Osteocyte (in vitro differentiated cells): ENCODE data around the gene HUS1. TPM values are rescaled to one million over a fixed set of nuclear protein-coding genes. Genes with fewer than 3 reads are reported as not detected.

ENCODE experiments used
- DNase-seq: peaks from one replicate; pipeline ENCODE4 v3.0.0; 2021; ENCODE audit warnings: mixed read lengths; ENCODE audit not compliant: unreplicated experiment; ENCODE audit errors: extremely low spot score
- H3K27ac Mint-ChIP-seq: one replicate; pipeline ENCODE4 v1.8.0; 2021; ENCODE audit warnings: mild to moderate bottlenecking, mixed read lengths; ENCODE audit not compliant: unreplicated experiment
- H3K27me3 Mint-ChIP-seq: one replicate; pipeline ENCODE4 v1.8.0; 2021; ENCODE audit warnings: mixed read lengths; ENCODE audit not compliant: unreplicated experiment
- H3K36me3 Mint-ChIP-seq: one replicate; pipeline ENCODE4 v1.8.0; 2021; ENCODE audit warnings: mixed read lengths; ENCODE audit not compliant: unreplicated experiment
- H3K4me1 Mint-ChIP-seq: one replicate; pipeline ENCODE4 v1.8.0; 2021; ENCODE audit warnings: mixed read lengths; ENCODE audit not compliant: unreplicated experiment
- H3K4me3 Mint-ChIP-seq: one replicate; pipeline ENCODE4 v1.8.0; 2021; ENCODE audit warnings: mild to moderate bottlenecking, moderate library complexity, mixed read lengths; ENCODE audit not compliant: unreplicated experiment
- H3K9me3 Mint-ChIP-seq: one replicate; pipeline ENCODE4 v1.8.0; 2021; ENCODE audit warnings: mixed read lengths; ENCODE audit not compliant: unreplicated experiment
- total RNA-seq: library from RNA; stranded (reverse); gene quantifications from 2 replicates; pipeline ENCODE4 v1.2.1, GENCODE V29; 2021
- TF ChIP-seq, protein P1 (sequence below): fragments of 200-600 bp; sonication (generic); IDR thresholded peaks from 2 replicates; pipeline ENCODE4 v1.5.0; 2021; ENCODE audit warnings: antibody characterized with exemption, mild to moderate bottlenecking, moderate library complexity

The HUS1 gene
- total RNA-seq, 1 donor from 2014 or later, result 28.8 TPM

DNA sequence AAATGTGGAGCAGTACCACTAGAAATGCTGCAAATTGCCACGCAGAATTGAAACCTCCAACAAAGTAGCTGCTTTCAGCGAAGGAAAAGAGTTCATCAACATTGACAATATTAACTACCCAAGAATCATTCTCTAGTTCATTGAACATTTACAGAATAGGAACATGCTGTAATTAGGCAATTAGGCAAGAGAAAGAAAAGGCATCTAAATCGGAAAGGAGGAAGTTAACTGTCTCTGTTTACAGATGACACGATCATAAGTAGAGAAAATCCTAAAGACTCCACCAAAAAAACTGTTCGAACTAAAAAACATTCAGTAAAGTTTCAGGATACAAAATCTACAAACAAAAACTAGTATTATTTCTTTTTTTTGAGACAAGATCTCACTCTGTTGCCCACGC lies 22.3 kb downstream of the HUS1 start:
- H3K4me1 Mint-ChIP-seq, result no peaks in the 10 kb centered on the region
- H3K27me3 Mint-ChIP-seq, result no peaks in the 10 kb centered on the region
- H3K9me3 Mint-ChIP-seq, result no peaks in the 10 kb centered on the region
- no peak for DNase-seq
- H3K36me3 Mint-ChIP-seq, result peaks cover 18% of the 10 kb centered on the region
- H3K4me3 Mint-ChIP-seq, result no peak overlapping the region
- H3K27ac Mint-ChIP-seq, result no peak overlapping the region
- TF ChIP-seq, protein P1, sequence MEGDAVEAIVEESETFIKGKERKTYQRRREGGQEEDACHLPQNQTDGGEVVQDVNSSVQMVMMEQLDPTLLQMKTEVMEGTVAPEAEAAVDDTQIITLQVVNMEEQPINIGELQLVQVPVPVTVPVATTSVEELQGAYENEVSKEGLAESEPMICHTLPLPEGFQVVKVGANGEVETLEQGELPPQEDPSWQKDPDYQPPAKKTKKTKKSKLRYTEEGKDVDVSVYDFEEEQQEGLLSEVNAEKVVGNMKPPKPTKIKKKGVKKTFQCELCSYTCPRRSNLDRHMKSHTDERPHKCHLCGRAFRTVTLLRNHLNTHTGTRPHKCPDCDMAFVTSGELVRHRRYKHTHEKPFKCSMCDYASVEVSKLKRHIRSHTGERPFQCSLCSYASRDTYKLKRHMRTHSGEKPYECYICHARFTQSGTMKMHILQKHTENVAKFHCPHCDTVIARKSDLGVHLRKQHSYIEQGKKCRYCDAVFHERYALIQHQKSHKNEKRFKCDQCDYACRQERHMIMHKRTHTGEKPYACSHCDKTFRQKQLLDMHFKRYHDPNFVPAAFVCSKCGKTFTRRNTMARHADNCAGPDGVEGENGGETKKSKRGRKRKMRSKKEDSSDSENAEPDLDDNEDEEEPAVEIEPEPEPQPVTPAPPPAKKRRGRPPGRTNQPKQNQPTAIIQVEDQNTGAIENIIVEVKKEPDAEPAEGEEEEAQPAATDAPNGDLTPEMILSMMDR, result no peak

DNA sequence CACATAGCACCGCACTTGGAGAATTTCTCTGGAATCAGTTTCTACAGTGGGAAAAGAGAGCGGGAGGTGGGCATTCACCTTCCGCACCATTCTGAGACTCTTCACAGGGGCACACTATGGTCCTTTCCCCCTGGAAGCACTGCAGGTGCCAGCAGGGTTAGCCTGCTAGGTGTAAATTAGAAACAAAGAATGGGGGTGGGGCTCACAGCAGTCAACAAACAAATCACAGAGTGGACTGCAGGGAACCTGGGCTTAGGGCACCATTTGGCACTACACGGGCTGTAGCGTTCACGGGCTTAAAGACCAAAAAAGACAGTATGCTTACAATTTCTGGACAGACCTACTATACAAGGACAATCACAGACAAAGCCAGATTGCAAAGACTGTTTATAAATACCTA lies 23.2 kb downstream of the HUS1 start:
- Mint-ChIP-seq H3K4me1 (no peaks in the 10 kb centered on the region), H3K4me3 (no peak overlapping the region), H3K36me3 (peaks cover 9% of the 10 kb centered on the region), H3K9me3 (no peaks in the 10 kb centered on the region), H3K27ac (no peak overlapping the region), H3K27me3 (no peaks in the 10 kb centered on the region)
- TF ChIP-seq, protein P1, result no peak
- DNase-seq, result no peak

DNA sequence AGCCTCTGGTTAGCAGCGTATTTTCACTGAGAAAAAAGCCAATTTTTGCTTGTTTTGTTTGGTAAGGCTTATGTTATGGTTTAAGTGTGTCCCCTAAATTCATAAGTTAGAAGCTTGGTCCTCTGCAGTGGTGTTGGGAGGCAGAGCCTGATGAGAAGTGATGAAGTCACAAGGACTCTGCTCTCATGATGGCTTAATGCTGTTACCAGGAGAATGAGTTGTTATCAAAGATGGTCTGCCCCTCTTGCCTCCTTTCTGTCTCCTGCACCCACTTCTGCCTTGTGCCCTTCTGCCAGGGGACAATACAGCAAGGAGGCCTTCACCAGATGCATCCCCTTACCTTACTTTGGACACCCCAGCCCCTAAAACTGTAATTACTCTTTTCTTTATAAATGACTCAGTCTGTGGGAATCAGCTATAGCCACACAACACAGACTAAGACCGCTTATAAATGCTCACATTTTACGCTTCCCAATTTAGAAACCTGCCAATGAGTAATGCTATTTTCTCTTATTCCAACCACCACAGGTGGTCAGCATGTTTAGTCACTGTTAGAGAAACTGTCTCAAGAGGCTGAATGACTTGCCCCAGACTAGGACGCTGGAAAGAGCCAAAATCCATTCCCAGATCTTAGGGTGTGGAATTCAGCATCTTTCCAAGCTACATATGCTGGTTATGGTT lies 25.0 kb downstream of the HUS1 start:
- Mint-ChIP-seq H3K36me3 (peaks cover 3% of the 10 kb centered on the region), H3K4me3 (no peak overlapping the region), H3K27me3 (no peaks in the 10 kb centered on the region), H3K27ac (no peak overlapping the region), H3K9me3 (no peaks in the 10 kb centered on the region), H3K4me1 (no peaks in the 10 kb centered on the region)
- TF ChIP-seq, protein P1, result no peak
- no peak for DNase-seq

DNA sequence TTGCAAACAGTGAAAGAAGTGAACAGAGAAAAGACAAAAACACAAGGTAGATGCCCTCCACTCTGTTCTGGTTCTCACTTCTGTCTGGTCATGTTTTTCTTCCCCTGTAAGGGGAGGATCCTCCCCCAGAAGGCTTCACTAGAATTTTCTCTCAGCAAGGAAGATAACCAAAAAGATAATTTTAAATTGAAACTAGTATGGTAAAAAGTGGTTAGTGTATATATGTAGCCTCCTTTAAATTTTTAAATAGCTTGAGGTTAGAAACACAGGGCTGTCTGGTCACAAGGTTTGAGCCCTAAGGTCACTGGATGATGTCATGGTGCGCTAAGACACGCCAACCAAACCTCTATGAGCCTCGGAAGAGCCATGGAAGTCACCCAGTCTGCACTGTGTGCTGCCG lies 25.6 kb downstream of the HUS1 start:
- no peak overlapping the region for H3K4me3 Mint-ChIP-seq
- H3K9me3 Mint-ChIP-seq, result no peaks in the 10 kb centered on the region
- TF ChIP-seq, protein P1, result no peak
- no peak overlapping the region for H3K27ac Mint-ChIP-seq
- peaks cover 3% of the 10 kb centered on the region for H3K36me3 Mint-ChIP-seq
- H3K27me3 Mint-ChIP-seq, result no peaks in the 10 kb centered on the region
- no peak for DNase-seq
- H3K4me1 Mint-ChIP-seq, result peaks cover under 1% of the 10 kb centered on the region

DNA sequence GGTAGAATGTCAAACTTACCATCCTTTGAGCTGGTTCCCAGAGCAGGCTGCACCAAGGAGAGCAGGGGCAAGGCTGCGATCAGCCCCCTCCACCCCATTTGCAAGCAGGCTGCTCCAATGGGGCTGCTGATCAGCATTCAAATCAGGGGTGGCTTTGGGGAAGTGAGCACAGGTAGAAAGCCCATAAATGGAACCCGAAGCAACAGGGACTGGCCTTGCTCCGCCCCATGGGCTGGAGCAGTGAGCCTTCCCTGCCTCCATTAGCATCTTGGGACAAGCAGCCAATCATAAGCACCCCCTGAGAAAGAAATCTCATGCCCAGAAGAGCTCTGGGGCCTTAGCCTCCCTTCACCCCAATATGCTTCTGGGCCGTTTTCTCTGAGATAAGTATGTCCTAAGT lies 27.2 kb downstream of the HUS1 start:
- no peaks in the 10 kb centered on the region for H3K27me3 Mint-ChIP-seq
- TF ChIP-seq, protein P1, result no peak
- H3K36me3 Mint-ChIP-seq, result peaks cover 3% of the 10 kb centered on the region
- H3K4me1 Mint-ChIP-seq, result peaks cover 8% of the 10 kb centered on the region
- DNase-seq, result no peak
- no peak overlapping the region for H3K4me3 Mint-ChIP-seq
- no peaks in the 10 kb centered on the region for H3K9me3 Mint-ChIP-seq
- no peak overlapping the region for H3K27ac Mint-ChIP-seq
